Neural cell (in vitro differentiated cells): ENCODE results near the gene WDR12.

Source experiments
- EP300 ChIP-seq: fragments of 450-650 bp; conservative IDR thresholded peaks from 2 replicates; pipeline ENCODE4 v1.6.1; 2014; ENCODE audit warnings: antibody characterized with exemption, mild to moderate bottlenecking, moderate library complexity; ENCODE audit not compliant: poor library complexity, severe bottlenecking
- EZH2 ChIP-seq: fragments of 200-600, 300-800 bp; shearing (Covaris generic), sonication (generic); IDR thresholded peaks from 2 replicates; pipeline ENCODE4 v1.6.1; 2014; ENCODE audit warnings: antibody characterized with exemption, low read length, borderline replicate concordance, mild to moderate bottlenecking; ENCODE audit not compliant: insufficient read depth, poor library complexity, severe bottlenecking
- TF ChIP-seq, protein P1 (sequence below): fragments of 450-650 bp; IDR thresholded peaks from 2 replicates; pipeline ENCODE4 v1.5.1; 2014; ENCODE audit warnings: antibody characterized with exemption, mild to moderate bottlenecking, moderate library complexity; ENCODE audit not compliant: poor library complexity, severe bottlenecking

DNA sequence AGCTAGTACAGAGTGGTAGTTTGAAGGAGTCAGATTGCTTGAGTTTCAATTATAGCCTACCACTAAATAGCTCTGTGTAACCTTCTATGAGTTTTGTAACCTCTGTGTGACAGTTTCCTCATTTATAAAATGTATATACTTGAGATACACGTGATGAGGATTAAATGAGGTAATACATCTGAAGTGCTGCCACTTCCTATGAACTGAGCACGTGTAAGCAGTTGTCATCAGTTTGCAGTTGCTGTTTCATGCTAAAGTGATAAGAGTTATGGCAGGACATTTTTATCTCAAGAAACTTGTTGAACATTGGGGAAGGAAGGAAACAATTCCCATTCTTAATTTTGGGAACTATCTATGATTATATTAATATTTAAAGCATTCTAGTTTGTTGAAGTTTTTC, 39.1 kb upstream of the WDR12 start:
- TF ChIP-seq, protein P1, sequence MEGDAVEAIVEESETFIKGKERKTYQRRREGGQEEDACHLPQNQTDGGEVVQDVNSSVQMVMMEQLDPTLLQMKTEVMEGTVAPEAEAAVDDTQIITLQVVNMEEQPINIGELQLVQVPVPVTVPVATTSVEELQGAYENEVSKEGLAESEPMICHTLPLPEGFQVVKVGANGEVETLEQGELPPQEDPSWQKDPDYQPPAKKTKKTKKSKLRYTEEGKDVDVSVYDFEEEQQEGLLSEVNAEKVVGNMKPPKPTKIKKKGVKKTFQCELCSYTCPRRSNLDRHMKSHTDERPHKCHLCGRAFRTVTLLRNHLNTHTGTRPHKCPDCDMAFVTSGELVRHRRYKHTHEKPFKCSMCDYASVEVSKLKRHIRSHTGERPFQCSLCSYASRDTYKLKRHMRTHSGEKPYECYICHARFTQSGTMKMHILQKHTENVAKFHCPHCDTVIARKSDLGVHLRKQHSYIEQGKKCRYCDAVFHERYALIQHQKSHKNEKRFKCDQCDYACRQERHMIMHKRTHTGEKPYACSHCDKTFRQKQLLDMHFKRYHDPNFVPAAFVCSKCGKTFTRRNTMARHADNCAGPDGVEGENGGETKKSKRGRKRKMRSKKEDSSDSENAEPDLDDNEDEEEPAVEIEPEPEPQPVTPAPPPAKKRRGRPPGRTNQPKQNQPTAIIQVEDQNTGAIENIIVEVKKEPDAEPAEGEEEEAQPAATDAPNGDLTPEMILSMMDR = no peak
- TF ChIP-seq EP300 = no peak
- no peak for TF ChIP-seq EZH2
